HG03039 (cell line): ENCODE results near the gene KIFC3.
"Not testable (repeated sequence)": the region's sequence is repeated elsewhere in the genome, so short reads cannot be mapped to it uniquely, and the experiment has no call there.

Experiments
- ATAC-seq: cut with Tn5 transposase; IDR thresholded peaks from one replicate; pipeline ENCODE4 v1.9.1; 2021; ENCODE audit warnings: mild to moderate bottlenecking, moderate library complexity; ENCODE audit not compliant: unreplicated experiment

KIFC3 gene

GRCh38 chr16:57727610-57728009 is 74.7 kb downstream of the KIFC3 start:
- no peak for ATAC-seq

- no peak for ATAC-seq
These were observed 75.8 kb downstream of the KIFC3 start for GRCh38 chr16:57726433-57726947.

- ATAC-seq = no peak
These were observed 76.3 kb downstream of the KIFC3 start for GRCh38 chr16:57725976-57726375.

GRCh38 chr16:57725554-57725953 is 76.7 kb downstream of the KIFC3 start:
- ATAC-seq = no peak

GRCh38 chr16:57725151-57725550 is 77.1 kb downstream of the KIFC3 start:
- no peak for ATAC-seq

- no peak for ATAC-seq
These were observed 77.8 kb downstream of the KIFC3 start for GRCh38 chr16:57724531-57724930.

GRCh38 chr16:57723170-57723569 is 79.1 kb downstream of the KIFC3 start:
- ATAC-seq = no peak

GRCh38 chr16:57722651-57723050 is 79.6 kb downstream of the KIFC3 start:
- no peak for ATAC-seq

- ATAC-seq = no peak
These were observed 80.1 kb downstream of the KIFC3 start for GRCh38 chr16:57722210-57722499.

GRCh38 chr16:57721356-57722209 is 80.7 kb downstream of the KIFC3 start:
- no peak for ATAC-seq

GRCh38 chr16:57720142-57720575 is 82.1 kb downstream of the KIFC3 start:
- no peak for ATAC-seq

- ATAC-seq = no peak
These were observed 88.2 kb downstream of the KIFC3 start for GRCh38 chr16:57714047-57714446.

- no peak for ATAC-seq
These were observed 88.7 kb downstream of the KIFC3 start for GRCh38 chr16:57713596-57713995.

- not testable (repeated sequence) for ATAC-seq
These were observed 89.7 kb downstream of the KIFC3 start for GRCh38 chr16:57712569-57712968.

- ATAC-seq = no peak
These were observed 90.3 kb downstream of the KIFC3 start for GRCh38 chr16:57711993-57712392.

GRCh38 chr16:57711346-57711745 is 90.9 kb downstream of the KIFC3 start:
- ATAC-seq = no peak

GRCh38 chr16:57709663-57710062 is 92.6 kb downstream of the KIFC3 start:
- no peak for ATAC-seq
